Fibroblast of lung (primary cell): ENCODE measurements around the gene SDK1.

Source experiments
- CTCF ChIP-seq, 2 donors: IDR thresholded peaks in 1 of 2; conservative IDR thresholded peaks in 1 of 2; 1 replicate in 1 of 2; 2 replicates in 1 of 2; pipeline ENCODE4 v1.5.1; 2011 to 2012; ENCODE audit warnings: low read length in 2 of 2, control low read depth in 1 of 2, inconsistent platforms in 1 of 2, low read depth in 1 of 2, mild to moderate bottlenecking in 1 of 2
- EZH2 ChIP-seq: IDR thresholded peaks from 2 replicates; pipeline ENCODE4 v1.5.1; 2012; ENCODE audit warnings: low read length, control low read depth, mild to moderate bottlenecking; ENCODE audit errors: missing control alignments

- TF ChIP-seq CTCF (conservative IDR thresholded peaks at IDR 0.05 in 1 of 2, IDR thresholded peaks at IDR 0.05 in 1 of 2; ENCODE audit: low read depth in 1 of 2, low read length in 2 of 2) (no peak), EZH2 (no peak)
These were observed 885.4 kb downstream of the SDK1 start for GRCh38 chr7:4186513-4186780.
